H1 (cell line): ENCODE results near the gene C21orf91. TPM values are rescaled to one million over a fixed set of nuclear protein-coding genes. Genes with fewer than 3 reads are reported as not detected.

ENCODE experiments used
- CBX5 ChIP-seq: fragments of 300-800, 300-1000 bp; sonication (generic); IDR thresholded peaks from 2 replicates; pipeline ENCODE4 v1.7.1; 2016; ENCODE audit warnings: antibody characterized with exemption, low read length, low read depth
- CEBPB ChIP-seq: IDR thresholded peaks from 2 replicates; pipeline ENCODE4 v1.6.1; 2012; ENCODE audit warnings: low read depth, low read length
- CTBP2 ChIP-seq: IDR thresholded peaks from 2 replicates; pipeline ENCODE4 v1.7.0; 2011; ENCODE audit warnings: borderline replicate concordance, mild to moderate bottlenecking, moderate library complexity, mixed read lengths, low read length; ENCODE audit not compliant: insufficient read depth, insufficient read length
- NANOG ChIP-seq: IDR thresholded peaks from 2 replicates; pipeline ENCODE4 v1.6.1; 2011; ENCODE audit warnings: low read length, low read depth, mild to moderate bottlenecking, inconsistent platforms; ENCODE audit not compliant: insufficient read depth, poor library complexity, severe bottlenecking
- RBBP5 ChIP-seq: IDR thresholded peaks from 2 replicates; pipeline ENCODE4 v1.7.1; 2012; ENCODE audit warnings: low read depth, mild to moderate bottlenecking, inconsistent platforms, low read length, moderate library complexity, borderline replicate concordance
- RXRA ChIP-seq: IDR thresholded peaks from 2 replicates; pipeline ENCODE4 v1.6.1; 2011; ENCODE audit warnings: low read depth, mild to moderate bottlenecking, low read length, moderate library complexity; ENCODE audit not compliant: insufficient read depth
- SRF ChIP-seq: IDR thresholded peaks from 2 replicates; pipeline ENCODE4 v1.6.1; 2011; ENCODE audit warnings: mild to moderate bottlenecking, low read depth, low read length, moderate library complexity
- YY1 ChIP-seq: IDR thresholded peaks from 2 replicates; pipeline ENCODE4 v1.6.1; 2011; ENCODE audit warnings: low read depth, mild to moderate bottlenecking, low read length
- polyA plus RNA-seq, 7 experiments: library from polyadenylated mRNA; depleted of rRNA in 3 of 7; stranded (reverse) in 5 of 7; unstranded in 2 of 7; fragments of >200 nt in 5 of 7; fragments of 200-250 nt in 2 of 7; gene quantifications; 1 replicate in 5 of 7; 2 replicates in 1 of 7; 4 replicates in 1 of 7; pipeline versions ENCODE4 v1.2.1 to v1.2.3, GENCODE V29; 2011 to 2013; ENCODE audit warnings: missing spikeins in 2 of 7, mixed read lengths in 2 of 7
- total RNA-seq: library from RNA; stranded (reverse); fragmentation: NEBNext Ultra II Directional; extraction: Animal tissue kit (Norgen Biotek cat#: 25700); gene quantifications from 2 replicates; pipeline ENCODE4 v1.2.1, GENCODE V29; 2021
- TF ChIP-seq, protein P1 (sequence below): fragments of 300-600 bp; sonication (generic); IDR thresholded peaks from 2 replicates; pipeline ENCODE4 v1.7.1; 2012; ENCODE audit warnings: low read length, moderate library complexity, mild to moderate bottlenecking, inconsistent platforms; ENCODE audit not compliant: insufficient replicate concordance
- TF ChIP-seq, protein P2 (sequence below): IDR thresholded peaks from 2 replicates; pipeline ENCODE4 v1.6.1; 2012; ENCODE audit warnings: inconsistent platforms

The C21orf91 gene
- total and polyA plus RNA-seq, 2 of the 8 experiments (the other 6 are each of a cell fraction or from before 2014, with no cell fraction given), result 4.9 to 33.6 TPM

DNA sequence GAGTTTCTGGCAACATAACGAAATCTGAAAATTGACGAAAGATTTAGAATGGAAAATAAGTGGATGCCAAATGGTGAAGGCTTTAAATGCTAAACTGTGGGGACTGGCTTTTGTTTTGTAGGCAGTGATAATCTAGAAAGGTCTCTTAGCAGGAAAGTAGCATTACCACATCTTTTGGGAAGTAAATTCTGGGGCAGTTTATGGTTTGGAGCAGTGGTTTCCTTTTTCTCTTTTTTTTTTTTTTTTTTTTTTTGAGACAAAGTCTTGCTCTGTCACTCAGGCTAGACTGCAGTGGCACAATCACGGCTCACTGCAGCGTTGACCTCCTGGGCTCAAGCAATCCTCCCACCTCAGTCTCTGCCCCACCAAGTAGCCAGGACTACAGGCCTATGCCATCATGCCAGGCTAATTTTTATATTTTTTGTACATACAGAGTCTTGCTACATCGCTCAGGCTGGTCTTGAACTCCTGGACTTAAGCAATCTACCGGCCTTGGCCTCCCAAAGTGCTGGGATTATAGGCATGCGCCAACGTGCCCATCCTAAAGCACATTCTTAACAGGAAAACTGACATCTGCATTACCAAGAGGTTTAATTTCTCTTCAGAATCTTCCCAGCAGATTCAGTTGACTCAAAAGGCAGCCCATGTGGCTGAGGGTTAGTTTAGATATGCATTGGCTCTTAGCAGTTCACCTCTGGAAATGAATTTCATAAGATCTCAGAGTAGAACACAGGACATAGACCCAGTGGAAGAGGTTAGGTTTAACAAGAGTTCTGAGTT, 32.9 kb downstream of the C21orf91 start (continued):
- TF ChIP-seq, protein P1, sequence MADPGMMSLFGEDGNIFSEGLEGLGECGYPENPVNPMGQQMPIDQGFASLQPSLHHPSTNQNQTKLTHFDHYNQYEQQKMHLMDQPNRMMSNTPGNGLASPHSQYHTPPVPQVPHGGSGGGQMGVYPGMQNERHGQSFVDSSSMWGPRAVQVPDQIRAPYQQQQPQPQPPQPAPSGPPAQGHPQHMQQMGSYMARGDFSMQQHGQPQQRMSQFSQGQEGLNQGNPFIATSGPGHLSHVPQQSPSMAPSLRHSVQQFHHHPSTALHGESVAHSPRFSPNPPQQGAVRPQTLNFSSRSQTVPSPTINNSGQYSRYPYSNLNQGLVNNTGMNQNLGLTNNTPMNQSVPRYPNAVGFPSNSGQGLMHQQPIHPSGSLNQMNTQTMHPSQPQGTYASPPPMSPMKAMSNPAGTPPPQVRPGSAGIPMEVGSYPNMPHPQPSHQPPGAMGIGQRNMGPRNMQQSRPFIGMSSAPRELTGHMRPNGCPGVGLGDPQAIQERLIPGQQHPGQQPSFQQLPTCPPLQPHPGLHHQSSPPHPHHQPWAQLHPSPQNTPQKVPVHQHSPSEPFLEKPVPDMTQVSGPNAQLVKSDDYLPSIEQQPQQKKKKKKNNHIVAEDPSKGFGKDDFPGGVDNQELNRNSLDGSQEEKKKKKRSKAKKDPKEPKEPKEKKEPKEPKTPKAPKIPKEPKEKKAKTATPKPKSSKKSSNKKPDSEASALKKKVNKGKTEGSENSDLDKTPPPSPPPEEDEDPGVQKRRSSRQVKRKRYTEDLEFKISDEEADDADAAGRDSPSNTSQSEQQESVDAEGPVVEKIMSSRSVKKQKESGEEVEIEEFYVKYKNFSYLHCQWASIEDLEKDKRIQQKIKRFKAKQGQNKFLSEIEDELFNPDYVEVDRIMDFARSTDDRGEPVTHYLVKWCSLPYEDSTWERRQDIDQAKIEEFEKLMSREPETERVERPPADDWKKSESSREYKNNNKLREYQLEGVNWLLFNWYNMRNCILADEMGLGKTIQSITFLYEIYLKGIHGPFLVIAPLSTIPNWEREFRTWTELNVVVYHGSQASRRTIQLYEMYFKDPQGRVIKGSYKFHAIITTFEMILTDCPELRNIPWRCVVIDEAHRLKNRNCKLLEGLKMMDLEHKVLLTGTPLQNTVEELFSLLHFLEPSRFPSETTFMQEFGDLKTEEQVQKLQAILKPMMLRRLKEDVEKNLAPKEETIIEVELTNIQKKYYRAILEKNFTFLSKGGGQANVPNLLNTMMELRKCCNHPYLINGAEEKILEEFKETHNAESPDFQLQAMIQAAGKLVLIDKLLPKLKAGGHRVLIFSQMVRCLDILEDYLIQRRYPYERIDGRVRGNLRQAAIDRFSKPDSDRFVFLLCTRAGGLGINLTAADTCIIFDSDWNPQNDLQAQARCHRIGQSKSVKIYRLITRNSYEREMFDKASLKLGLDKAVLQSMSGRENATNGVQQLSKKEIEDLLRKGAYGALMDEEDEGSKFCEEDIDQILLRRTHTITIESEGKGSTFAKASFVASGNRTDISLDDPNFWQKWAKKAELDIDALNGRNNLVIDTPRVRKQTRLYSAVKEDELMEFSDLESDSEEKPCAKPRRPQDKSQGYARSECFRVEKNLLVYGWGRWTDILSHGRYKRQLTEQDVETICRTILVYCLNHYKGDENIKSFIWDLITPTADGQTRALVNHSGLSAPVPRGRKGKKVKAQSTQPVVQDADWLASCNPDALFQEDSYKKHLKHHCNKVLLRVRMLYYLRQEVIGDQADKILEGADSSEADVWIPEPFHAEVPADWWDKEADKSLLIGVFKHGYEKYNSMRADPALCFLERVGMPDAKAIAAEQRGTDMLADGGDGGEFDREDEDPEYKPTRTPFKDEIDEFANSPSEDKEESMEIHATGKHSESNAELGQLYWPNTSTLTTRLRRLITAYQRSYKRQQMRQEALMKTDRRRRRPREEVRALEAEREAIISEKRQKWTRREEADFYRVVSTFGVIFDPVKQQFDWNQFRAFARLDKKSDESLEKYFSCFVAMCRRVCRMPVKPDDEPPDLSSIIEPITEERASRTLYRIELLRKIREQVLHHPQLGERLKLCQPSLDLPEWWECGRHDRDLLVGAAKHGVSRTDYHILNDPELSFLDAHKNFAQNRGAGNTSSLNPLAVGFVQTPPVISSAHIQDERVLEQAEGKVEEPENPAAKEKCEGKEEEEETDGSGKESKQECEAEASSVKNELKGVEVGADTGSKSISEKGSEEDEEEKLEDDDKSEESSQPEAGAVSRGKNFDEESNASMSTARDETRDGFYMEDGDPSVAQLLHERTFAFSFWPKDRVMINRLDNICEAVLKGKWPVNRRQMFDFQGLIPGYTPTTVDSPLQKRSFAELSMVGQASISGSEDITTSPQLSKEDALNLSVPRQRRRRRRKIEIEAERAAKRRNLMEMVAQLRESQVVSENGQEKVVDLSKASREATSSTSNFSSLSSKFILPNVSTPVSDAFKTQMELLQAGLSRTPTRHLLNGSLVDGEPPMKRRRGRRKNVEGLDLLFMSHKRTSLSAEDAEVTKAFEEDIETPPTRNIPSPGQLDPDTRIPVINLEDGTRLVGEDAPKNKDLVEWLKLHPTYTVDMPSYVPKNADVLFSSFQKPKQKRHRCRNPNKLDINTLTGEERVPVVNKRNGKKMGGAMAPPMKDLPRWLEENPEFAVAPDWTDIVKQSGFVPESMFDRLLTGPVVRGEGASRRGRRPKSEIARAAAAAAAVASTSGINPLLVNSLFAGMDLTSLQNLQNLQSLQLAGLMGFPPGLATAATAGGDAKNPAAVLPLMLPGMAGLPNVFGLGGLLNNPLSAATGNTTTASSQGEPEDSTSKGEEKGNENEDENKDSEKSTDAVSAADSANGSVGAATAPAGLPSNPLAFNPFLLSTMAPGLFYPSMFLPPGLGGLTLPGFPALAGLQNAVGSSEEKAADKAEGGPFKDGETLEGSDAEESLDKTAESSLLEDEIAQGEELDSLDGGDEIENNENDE, result no peak
- no peak for TF ChIP-seq RBBP5
- TF ChIP-seq SRF, result no peak
- no peak for TF ChIP-seq NANOG
- TF ChIP-seq CTBP2, result no peak
- no peak for TF ChIP-seq YY1
- TF ChIP-seq RXRA, result no peak
- TF ChIP-seq CEBPB, result no peak
- TF ChIP-seq, protein P2, sequence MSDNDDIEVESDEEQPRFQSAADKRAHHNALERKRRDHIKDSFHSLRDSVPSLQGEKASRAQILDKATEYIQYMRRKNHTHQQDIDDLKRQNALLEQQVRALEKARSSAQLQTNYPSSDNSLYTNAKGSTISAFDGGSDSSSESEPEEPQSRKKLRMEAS, result no peak
- TF ChIP-seq CBX5, result no peak
